NCI-H1105 (cell line): ENCODE measurements around the gene ZDHHC7.

Experiments used
- DNase-seq: peaks from one replicate; lab custom pipeline; 2025; lab: John Stamatoyannopoulos, UW

The ZDHHC7 gene

GRCh38 chr16:84993926-84994325, 17.4 kb downstream of the ZDHHC7 start:
- no peak for DNase-seq

- DNase-seq = no peak
Measured at GRCh38 chr16:84992717-84993075, 18.6 kb downstream of the ZDHHC7 start.

GRCh38 chr16:84990782-84991181, 20.6 kb downstream of the ZDHHC7 start:
- no peak for DNase-seq

- DNase-seq = no peak
Measured at GRCh38 chr16:84989749-84990620, 21.4 kb downstream of the ZDHHC7 start.

GRCh38 chr16:84988328-84989080, 22.8 kb downstream of the ZDHHC7 start:
- DNase-seq = no peak

GRCh38 chr16:84986879-84987278, 24.5 kb downstream of the ZDHHC7 start:
- no peak for DNase-seq

GRCh38 chr16:84986102-84986501, 25.2 kb downstream of the ZDHHC7 start:
- DNase-seq = no peak

- DNase-seq = no peak
Measured at GRCh38 chr16:84985079-84986065, 26.0 kb downstream of the ZDHHC7 start.

- DNase-seq = no peak
Measured at GRCh38 chr16:84982434-84982833, 28.9 kb downstream of the ZDHHC7 start.

- no peak for DNase-seq
Measured at GRCh38 chr16:84979516-84979915, 31.8 kb downstream of the ZDHHC7 start.

- DNase-seq = no peak
Measured at GRCh38 chr16:84976644-84977400, 34.5 kb downstream of the ZDHHC7 start.

GRCh38 chr16:84975522-84975921, 35.8 kb downstream of the ZDHHC7 start:
- DNase-seq = no peak

- no peak for DNase-seq
Measured at GRCh38 chr16:84975066-84975465, 36.3 kb downstream of the ZDHHC7 start.

GRCh38 chr16:84973776-84974523, 37.4 kb downstream of the ZDHHC7 start:
- no peak for DNase-seq

GRCh38 chr16:84973236-84973635, 38.1 kb downstream of the ZDHHC7 start:
- DNase-seq = no peak

GRCh38 chr16:84970447-84971127, 40.7 kb downstream of the ZDHHC7 start:
- DNase-seq = peak; percentile 19

- DNase-seq = no peak
Measured at GRCh38 chr16:84967828-84968227, 43.5 kb downstream of the ZDHHC7 start.

- no peak for DNase-seq
Measured at GRCh38 chr16:84965428-84966415, 45.6 kb downstream of the ZDHHC7 start.
